Posterior vena cava (tissue), 2 donors: ENCODE results near the gene SPDYE3. TPM values are rescaled to one million over a fixed set of nuclear protein-coding genes. Genes with fewer than 3 reads are reported as not detected.
"Not testable (repeated sequence)": the region's sequence is repeated elsewhere in the genome, so short reads cannot be mapped to it uniquely, and the experiment has no call there.

Experiments used
- DNase-seq: peaks from one replicate; pipeline ENCODE4 v3.0.0-alpha.2; 2020; ENCODE audit warnings: low spot score
- intact Hi-C, 2 donors: fragments of 100-400 bp; cut with DNase I; formaldehyde crosslinking; loops; one replicate each; pipeline versions ENCODE4 v1.14.1 to v1.14.2; 2022 to 2023
- long read RNA-seq, 2 donors: library from polyadenylated mRNA; unstranded; transcript quantifications; one replicate each; pipeline ENCODE4 v2.0.0, GENCODE V29; 2020 to 2021
- total RNA-seq, 2 donors: library from RNA; stranded (reverse); fragmentation: NEBNext Ultra II Directional; extraction: Animal tissue kit (Norgen Biotek cat#: 25700); gene quantifications; one replicate each; pipeline ENCODE4 v1.2.1, GENCODE V29; 2021
- donor health status: DM: yes; HTN: yes; CAD: no.
- donor health status: DM: yes; HTN: yes; CAD: no.

Gene SPDYE3, protein sequence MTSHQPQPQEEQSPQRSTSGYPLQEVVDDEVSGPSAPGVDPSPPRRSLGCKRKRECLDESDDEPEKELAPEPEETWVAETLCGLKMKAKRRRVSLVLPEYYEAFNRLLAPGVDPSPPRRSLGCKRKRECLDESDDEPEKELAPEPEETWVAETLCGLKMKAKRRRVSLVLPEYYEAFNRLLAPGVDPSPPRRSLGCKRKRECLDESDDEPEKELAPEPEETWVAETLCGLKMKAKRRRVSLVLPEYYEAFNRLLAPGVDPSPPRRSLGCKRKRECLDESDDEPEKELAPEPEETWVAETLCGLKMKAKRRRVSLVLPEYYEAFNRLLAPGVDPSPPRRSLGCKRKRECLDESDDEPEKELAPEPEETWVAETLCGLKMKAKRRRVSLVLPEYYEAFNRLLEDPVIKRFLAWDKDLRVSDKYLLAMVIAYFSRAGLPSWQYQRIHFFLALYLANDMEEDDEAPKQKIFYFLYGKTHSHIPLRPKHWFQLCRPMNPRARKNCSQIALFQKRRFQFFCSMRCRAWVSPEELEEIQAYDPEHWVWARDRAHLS
- not detected for total RNA-seq
- long read RNA-seq, donor 1, partial matches to known transcripts = 0 of 6 reads
- long read RNA-seq, donor 1, other reads (novel, unspliced or antisense) = 6 of 6 reads
- long read RNA-seq, donor 2 = 0 reads

DNA sequence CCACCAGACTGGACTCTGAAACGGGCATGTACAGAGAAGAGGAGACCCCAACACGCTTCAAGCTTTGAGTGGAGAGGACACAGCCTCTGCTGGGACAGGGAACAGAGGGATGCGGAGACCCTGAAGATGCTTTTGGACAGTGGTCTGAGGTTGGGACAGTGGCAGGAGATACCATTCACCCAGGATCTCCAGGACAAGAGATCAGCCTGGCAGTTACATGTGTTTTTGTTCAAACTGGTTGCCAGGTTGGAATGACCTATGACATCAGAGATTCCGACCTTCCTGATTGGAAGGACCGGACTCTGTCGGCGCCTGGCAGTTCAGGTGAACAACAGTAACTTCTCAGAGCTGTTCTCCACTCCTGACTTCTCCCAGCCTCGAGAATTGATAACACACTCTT, at the start of gene SPDYE3:
Gene SPDYE3 (plus strand): TSS at position 301 of the 400 bp plus-strand sequence. CDS start 184 bp downstream, outside the sequence.
- DNase-seq, intact Hi-C loops: not testable (repeated sequence)

DNA sequence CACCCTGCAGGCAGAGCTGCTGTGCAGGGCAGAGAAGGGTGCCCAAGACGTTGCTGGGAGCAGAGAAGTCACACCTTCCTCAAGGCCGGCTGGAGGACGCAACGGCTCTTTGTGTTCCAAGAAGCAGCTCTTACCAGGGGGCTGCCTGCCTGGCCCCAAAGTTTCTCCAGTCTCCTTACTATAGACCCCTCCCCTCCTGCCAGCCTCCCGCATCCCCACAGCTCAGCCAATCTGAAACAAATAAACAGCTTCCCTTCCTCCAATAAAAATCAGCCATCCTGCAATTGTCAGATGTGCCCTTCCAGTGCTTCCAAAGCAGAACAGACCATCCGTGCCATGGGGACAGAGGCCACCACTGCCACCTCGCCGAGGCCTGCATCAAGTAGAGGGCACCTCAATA, 47.5 kb upstream of the SPDYE3 start:
- intact Hi-C loops, DNase-seq: not testable (repeated sequence)

- DNase-seq, intact Hi-C loops: not testable (repeated sequence)
Observed at GRCh38 chr7:100262896-100263295, 44.6 kb upstream of the SPDYE3 start.

DNA sequence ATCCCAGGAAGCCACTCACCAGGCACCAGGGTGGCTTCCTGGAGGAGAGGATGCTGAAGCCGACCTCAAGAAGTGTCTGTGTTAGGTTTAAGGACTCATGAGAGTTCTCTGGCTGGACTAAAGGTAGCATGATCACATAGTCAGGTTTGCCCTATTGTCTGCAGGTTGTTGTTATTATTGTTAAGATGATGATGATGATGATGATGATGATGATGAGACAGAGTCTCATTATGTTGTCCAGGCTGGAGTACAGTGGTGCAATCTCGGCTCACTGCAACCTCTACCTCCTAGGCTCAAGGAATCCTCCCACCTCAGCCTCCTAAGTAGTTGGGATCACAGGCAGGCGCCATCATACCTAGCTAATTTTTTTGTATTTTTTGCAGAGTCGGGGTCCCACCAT, 43.3 kb upstream of the SPDYE3 start:
- DNase-seq, intact Hi-C loops: not testable (repeated sequence)

DNA sequence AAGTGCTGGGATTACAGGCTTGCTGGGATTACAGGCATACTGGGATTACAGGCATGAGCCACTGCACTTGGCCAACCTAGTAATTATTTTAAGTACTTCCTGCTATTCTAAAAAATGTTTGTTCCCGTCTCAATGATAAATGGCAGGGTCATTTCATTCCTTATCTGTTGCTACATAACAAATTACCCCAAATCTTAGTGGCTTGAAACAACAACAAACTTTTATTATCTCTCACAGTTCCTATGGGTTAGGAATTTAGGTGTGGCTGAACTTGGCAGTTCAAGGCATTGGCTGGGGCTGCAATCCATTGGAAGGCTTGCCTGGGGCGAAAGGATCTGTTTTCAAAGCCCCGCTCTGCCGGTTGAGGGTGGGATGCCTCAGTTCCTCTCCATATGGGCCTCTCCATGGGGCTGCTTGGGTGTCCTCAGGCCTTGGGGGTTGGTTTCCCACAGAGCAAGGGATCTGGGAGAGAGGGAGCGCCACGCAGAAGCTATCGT, 42.8 kb upstream of the SPDYE3 start:
- intact Hi-C loops = not testable (repeated sequence)

DNA sequence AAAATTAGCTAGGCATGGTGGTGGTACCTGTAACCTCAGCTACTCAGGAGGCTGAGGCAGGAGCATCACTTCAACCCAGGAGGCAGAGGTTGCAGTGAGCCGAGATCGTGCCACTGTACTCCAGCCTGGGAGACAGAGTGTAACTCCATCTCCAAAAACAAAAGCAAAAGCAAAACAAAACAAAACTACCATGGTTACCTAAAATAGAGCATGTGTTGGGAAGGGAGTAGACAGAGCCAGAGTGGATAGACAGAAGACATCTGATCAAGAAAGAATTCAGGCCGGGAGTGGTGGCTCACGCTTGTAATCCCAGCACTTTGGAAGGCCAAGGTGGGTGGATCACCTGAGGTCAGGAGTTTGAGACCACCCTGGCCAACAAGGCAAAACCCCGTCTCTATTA, 41.7 kb upstream of the SPDYE3 start:
- DNase-seq, intact Hi-C loops: not testable (repeated sequence)

More for the DNA sequence above, 42.8 kb upstream of the SPDYE3 start:
- not testable (repeated sequence) for DNase-seq

DNA sequence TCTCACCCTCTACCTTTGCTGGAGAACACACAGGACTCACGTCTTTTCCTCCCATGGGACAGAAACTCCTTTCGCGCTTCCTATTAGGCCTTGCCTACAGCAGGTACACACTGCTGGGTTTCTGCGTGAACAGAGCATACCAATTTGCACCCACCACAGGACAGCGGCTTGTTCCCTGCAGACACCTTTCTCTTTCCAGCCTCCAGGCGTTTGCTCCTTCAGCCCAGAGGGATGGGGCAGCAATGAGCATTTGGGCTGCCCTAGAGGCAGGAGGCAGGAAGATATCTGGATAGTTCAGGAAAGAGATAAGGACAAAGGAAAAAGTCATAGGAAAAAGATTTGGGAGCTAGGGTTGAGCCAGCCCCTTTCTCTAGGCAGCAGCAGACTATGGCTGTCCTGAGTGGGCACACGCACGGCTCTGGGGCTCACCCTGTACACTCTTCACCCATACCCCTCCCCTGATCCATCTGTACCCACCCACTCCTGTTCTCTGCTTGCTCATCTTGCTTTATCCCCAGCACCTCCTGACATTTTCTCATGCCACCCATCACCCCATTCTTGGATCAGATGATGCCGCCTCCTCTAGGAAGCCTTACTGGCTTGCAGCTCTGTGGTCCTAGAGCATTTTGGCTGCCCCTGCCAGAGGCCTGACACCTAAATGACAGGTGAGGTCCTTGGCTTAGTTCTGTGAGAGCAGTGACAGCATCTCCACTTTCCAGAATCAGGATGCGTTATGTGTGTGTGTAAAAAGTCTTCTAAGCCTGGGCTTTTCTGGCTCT, 40.7 kb upstream of the SPDYE3 start:
- DNase-seq = no peak
- intact Hi-C loops = no loop called here

- DNase-seq = no peak
- intact Hi-C loops = no loop called here
Observed at GRCh38 chr7:100267648-100268047, 39.9 kb upstream of the SPDYE3 start.

GRCh38 chr7:100268882-100269281, 38.6 kb upstream of the SPDYE3 start:
- DNase-seq, intact Hi-C loops: not testable (repeated sequence)

DNA sequence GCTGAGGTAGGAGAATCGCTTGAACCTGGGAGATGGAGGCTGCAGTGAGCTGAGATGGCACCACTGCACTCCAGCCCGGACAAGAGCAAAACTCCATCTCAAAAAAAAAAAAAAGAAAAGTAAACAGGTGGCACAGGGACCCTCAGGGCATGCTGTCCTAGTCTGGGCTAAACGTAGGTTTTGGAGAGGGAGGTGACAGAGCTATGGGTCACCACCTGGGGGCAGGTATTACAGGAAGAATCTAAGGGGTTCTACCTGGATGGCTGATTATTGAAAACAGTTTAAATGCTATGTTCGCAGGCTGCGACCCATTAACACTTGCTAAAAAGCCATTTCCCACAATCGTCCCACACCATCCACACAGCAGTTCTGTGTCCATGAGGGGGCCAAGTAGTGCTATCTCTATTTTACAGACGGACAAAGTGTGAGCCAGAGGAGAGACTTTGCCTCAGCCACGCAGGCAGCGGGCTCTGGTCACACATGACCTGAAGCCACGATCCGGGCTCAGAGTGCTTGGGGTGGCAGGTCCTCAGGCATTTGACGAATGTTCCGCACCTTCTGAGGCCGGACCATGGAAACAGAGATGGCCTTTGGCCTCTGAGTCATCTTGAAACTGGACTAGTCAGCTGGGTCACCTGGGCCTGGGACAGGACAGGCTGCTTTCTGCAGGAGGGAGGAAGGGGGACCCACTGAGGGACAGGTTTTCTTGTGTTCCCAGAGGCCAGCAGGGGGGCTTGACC, 38.0 kb upstream of the SPDYE3 start:
- DNase-seq, intact Hi-C loops: not testable (repeated sequence)

DNA sequence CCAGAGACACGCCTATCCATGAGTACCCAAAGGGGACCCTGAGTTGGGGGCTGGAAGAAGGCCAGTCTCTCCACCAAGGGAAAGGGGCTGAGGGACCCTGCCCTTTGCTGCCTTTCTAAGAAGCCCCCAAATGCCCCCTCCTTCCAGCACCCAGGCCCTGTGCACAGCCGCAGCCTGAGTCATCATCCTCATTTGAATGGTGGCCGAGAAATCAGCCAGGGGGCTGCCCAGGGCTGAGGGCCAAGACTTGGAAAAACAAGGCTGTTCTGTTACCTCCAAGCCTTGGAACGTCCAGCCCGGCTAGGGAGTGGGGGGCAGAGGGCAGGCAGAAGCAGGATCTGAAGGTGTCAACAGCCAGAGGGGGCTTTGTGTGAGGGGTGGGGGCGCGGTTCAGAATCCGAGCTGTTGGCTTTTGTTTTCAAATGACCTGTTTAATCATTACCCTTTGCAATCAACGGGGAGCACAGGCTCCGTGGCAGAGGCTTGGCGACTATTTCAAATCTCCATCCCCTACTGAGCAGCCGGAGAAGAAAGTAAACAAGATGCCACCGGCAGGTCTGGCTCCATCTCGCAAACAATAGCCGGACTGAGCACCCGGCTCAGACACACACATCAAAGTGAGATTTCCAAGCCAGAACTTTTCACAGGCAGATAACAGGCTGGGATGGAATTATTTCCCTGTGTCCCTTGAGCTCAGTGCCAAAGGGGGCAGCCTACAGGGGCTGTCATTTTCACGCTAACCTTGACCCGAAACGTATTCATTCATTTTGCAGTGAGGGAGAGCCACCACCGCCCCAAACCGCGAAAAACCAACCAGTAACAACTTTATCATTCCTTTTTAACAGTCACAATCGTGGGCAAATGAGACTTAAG, 37.2 kb upstream of the SPDYE3 start:
- intact Hi-C loops, DNase-seq: not testable (repeated sequence)

DNA sequence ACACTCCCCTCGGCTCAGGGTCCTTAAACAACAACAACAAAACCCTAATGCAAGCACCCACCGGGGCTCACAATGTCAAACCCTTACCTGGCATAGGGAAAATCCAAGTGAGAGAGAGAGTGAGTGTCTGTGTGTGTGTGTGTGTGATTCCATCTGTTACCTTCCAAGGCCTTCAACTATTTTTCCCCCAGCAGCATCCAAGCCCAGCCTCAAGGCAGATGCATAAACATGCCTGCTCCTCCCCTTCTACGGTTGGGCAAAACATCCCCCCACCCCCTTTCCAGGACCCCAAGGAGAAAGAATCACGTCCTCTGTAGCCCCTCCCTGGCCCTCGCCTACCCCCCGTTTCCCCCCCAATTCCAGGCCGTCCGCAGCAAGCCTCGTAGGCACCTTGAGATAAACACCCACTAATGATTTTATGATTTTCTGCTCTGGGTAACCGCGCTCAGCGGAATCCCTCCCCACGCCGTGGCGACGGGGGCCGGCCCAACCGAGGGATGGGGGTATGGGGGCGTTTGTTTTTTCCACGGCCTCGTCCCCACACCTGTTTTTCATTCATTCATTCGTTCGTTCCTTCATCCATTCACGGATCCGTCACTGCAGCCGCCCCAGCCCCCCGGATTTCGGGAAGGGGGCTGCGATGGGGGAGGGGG, 36.4 kb upstream of the SPDYE3 start:
- intact Hi-C loops, DNase-seq: not testable (repeated sequence)

DNA sequence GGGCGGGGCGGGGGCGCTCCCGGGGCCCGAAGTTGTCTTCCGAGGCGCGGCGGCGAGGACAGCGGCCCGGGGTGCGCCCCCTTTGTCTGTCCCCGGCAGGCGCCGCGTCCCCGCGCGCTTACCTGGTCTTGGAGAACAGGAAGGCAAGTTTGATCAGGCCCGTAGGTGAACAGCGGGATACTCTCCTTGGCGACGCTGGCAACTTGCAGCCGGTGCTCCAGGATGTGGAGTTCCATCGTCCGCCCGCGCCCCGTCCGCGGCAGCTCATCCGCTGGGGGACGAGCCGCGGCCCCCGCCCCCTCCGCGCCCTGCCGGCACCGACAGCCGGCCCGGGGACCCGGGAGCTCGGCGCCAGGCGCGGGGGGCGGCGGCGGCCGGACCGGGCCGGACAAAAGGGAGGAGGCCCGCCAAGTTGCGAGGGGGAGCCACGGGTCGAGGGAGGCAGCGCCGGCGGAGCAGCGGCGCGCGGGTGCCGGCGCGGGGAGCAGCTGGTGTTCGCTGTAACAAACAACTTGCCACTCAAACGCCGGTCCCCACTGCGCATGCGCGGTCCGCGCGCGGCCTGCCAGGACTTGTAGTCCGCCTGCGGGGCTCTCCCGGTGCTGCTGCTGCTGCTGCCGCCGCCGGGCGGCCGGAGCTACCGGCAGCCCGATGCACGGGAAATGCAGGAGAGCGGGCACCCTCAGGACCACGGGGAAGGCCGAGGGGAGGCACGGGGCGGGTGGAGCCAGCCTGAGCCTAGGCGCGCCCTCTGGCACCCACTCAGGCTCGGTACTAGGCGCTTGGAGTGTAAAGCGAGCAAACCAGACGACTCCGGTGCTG, 35.6 kb upstream of the SPDYE3 start:
- DNase-seq = peak; percentile 100
- intact Hi-C loops = no loop called here

- intact Hi-C loops, DNase-seq: not testable (repeated sequence)
Observed at GRCh38 chr7:100272538-100272902, 35.0 kb upstream of the SPDYE3 start.

DNA sequence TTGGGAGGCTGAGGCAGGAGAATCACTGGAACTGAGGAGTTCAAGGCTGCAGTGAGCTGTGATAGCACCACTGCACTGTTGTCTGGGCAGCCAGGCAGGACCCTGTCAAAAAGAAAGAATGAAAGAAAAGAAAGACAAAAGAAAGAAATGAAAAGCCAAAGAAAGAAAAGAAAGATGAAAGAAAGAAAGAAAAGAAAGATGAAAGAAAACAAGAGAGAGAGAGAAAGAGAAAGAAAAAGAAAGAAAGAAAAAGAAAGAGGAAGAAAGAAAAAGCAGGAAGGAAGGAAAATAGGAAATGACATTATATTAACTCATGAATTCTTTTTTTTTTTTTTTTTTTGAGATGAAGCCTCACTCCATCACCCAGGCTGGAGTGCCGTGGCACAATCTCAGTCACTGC, 32.4 kb upstream of the SPDYE3 start:
- no peak for DNase-seq
- intact Hi-C loops = no loop called here

DNA sequence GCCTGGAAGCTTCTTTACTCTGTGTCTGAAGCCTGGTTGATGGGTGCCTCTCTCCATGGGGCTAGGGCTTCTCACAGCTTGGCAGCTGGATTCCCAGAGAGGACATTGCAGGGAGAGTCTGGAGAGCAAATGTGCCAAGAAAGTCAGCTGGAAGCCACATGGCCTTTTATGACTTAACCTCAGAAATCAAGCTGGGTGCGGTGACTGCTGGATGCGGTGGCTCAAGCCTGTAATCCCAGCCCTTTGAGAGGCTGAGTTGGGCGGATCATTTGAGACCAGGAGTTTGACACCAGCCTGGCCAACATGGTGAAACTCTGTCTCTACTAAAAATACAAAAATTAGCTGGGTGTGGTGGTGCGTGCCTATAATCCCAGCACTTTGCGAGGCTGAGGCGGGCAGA, 31.4 kb upstream of the SPDYE3 start:
- intact Hi-C loops, DNase-seq: not testable (repeated sequence)
